ENCODE measurements around the gene TMEM191C.
"Not testable (repeated sequence)": the region's sequence is repeated elsewhere in the genome, so short reads cannot be mapped to it uniquely, and the experiment has no call there.

Gene TMEM191C

GRCh38 chr22:21467337-21468193, at the start of gene TMEM191C:
TMEM191C (plus strand) TSS chr22:21467387; CDS start chr22:21467460, 73 bp downstream.
- DNase-seq (ENCODE audit: low read depth); H3K4me3 ChIP-seq (ENCODE audit: low read depth, low read length): not testable (repeated sequence)

- DNase-seq (ENCODE audit: low read depth), result not testable (repeated sequence)
- H3K4me3 ChIP-seq (ENCODE audit: low read depth, low read length), result peak overlapping the region; percentile 36
Measured at GRCh38 chr22:21417853-21418252, 49.3 kb upstream of the TMEM191C start.

DNA sequence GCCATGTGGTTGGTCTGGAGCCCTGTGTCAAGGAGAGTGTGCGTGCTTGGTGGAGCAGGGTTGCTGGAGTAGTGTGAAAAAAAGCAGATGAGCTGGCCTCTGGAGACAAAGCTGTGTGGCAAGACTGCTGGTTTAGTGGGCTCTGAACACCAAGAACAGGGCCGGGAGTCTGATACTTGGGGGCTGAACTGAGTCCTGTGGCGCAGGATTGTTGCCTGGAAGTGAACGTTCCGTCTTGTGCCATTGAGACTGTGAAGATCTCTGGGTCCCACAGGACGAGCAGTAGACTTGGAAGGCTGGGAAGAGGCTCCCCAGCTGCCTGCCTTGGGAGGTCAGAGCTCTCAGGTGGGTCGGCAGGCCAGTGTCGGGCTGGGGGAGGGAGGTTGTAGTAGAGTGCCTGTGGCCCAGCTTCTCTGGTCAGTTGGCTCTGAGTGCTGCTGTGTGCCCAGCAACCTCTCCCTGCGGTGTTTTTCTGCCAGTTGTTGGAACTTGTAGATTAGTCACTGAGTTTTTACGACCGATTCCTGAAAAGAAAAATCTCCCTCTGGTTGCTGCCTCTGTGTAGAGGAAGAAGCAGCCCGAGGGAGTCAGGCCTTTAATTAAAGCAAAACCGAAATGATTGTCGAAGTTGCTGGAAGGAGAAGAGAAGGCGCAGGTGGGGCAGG, 48.1 kb upstream of the TMEM191C start:
- H3K4me3 ChIP-seq (ENCODE audit: low read depth, low read length); DNase-seq (ENCODE audit: low read depth): not testable (repeated sequence)

DNA sequence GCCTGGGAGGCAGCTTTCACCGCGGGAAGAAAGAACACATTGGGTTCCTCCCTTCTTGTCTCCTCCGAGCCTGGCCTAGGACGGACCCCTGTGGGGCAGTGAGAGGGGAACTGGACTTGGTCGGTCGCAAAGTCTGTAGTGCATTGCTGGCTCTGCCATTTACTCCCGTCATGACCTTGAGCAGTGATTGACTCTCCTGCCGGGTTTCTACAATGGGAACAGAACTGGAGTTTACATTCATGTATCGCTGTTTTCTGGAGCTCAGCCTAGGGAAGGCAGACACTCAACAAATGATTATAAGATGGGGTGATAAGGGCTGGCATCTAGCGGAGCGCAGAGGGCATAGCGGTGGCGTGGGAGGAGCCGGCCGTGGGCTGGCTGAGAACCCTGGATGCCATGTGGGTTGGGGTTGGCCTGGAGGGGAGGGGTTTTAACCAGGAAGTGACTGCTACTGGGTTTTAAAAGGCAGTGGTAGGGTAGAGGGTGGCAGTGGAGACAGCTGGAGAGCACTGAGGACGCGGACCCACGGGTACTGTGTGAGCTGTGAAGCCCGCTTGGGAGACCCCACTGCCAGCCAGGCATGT, 46.9 kb upstream of the TMEM191C start:
- H3K4me3 ChIP-seq (ENCODE audit: low read depth, low read length); DNase-seq (ENCODE audit: low read depth): not testable (repeated sequence)

DNA sequence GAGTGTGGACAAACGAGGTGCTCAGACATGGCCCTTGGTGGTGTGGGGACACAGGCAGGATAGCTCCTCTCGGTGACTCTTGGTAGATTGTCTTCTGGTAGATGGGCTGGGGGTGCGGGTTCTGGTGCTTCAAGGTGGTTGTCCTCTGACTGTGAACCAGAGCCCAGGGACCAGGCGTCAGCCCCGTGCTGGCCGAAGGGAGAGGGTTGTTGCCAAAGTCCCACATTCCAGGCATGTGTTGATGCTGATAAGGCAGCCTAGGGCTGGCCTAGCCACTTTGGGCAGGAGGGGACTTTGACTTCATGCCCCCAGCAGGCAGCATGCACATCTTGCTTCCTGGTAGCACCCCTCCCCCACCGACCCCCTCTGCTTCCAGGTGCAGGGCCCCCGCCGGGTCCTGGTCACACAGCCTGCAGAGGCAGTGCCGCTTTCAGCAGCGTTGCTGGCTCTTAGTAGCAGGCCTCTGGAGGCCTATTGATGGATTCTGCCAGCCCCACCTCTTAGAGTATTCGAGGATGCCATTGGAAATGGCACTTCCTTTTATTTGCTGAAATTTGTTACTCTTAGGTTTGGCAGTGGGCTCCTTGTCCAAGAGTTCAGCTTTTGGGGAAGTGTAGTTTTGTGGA, 43.0 kb upstream of the TMEM191C start:
- DNase-seq (ENCODE audit: low read depth); H3K4me3 ChIP-seq (ENCODE audit: low read depth, low read length): not testable (repeated sequence)

DNA sequence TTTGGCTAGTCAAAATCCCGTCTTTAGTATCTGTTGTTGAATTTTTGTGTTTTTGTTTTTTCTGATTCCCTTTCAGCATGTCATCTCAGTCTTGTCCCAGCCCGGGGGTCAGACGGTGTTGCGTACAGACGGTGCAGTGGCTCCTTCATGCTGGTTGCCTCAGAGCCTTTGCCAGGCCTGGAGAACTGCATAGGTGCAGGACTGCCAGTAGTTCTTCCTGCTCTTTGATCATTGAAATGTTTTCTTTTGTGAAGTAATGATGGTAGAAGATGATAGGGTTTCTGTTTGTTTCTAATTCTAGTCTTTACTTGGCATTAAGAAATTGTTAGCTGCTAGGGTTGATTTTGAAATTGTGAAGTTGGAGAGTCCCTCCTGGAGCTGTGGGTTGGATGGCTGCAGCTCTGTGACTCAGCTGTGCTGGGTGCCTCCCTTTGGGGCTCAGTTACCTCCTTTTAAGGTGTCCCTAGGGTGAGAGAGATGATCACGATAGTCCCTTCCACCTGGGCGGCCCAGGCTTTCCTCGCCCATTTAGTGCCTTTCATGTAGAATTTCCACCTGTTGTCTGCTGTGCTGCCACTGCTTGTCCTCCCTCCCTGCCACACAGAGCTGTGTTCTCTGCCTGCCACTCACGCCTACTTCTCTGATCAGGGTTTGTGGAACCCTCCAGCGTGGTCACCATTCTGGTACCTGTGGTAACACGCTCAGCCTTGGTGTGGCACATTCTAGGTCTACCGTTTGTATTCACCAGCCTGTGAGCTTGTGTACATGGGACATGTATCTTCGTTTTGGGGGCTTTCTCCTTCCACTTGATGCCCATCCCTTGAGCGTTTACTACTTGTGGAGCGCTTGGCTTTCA, 32.6 kb upstream of the TMEM191C start:
- not testable (repeated sequence) for H3K4me3 ChIP-seq (ENCODE audit: low read depth, low read length); DNase-seq (ENCODE audit: low read depth)

GRCh38 chr22:21435998-21436810, 31.0 kb upstream of the TMEM191C start:
- DNase-seq (ENCODE audit: low read depth); H3K4me3 ChIP-seq (ENCODE audit: low read depth, low read length): not testable (repeated sequence)

DNA sequence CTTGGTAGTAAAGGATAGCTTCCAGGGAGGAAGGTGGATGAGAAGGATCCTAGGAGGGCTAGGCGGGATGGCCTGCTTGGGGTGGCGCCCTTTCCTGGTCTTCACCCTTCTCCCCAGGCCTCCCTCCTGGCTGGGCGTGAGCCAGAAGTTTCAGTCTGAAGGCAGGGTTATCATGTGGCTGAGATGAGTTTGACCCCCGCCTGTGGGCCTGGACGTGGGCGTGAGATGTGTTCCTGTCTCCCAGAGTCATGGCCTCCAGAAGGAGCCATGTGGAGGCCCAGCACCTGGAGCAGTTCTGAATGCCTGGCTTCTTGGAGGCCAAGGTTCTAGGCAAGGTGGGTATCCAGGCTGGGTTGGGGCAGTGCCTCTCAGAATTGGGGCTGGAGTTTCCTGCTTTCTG, 29.2 kb upstream of the TMEM191C start:
- DNase-seq (ENCODE audit: low read depth); H3K4me3 ChIP-seq (ENCODE audit: low read depth, low read length): not testable (repeated sequence)

DNA sequence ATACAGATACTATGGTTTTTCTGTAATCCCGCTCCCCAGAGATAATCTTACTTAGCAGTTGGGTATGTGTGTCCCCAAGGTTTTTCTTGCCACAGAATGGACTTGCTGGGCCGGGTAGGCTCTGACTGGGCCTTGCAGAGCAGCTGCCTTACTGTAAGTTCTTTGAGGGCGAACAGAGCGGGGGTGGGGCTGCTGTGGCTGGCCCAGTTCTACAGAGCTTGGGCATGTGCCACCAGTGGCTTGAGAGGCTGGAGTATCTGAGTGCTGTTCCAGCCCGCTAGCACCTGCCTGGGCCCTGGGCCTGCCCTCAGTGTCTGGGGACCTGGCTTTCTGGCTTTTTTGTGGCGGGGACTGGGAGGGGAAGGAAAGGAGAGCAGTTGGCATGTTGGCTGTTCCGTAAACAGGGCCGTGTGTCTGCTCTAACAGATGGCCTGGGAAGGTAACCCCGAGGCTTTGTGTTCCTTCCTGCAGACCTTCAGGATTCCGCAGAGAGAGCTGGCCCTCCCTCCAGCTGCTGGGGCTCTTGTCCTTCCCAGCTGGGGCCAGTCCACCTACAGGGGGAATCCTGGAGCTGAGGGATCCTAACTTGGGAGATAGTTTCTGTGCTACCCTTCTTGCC, 27.1 kb upstream of the TMEM191C start:
- not testable (repeated sequence) for H3K4me3 ChIP-seq (ENCODE audit: low read depth, low read length); DNase-seq (ENCODE audit: low read depth)

GRCh38 chr22:21440676-21441075, 26.5 kb upstream of the TMEM191C start:
- not testable (repeated sequence) for DNase-seq (ENCODE audit: low read depth); H3K4me3 ChIP-seq (ENCODE audit: low read depth, low read length)

DNA sequence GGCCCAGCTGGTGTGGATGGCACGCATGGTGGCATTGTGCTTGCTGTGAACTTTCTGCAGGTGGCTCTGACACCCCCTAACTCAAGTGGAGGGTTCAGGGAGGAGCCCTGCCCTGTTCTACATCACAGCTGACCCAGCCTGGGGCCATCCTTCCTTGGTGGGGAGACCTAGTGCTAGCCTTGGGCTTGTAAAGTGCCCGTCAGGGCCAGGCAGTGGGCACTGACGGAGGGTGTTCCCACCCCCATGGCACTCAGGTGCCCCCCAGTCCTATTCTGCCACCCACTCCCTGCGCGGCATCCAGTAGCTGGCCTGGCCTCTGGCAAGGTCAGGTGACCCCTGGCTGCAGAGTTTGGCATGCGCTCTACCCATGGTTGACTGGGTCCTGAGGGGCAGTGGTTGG, 26.0 kb upstream of the TMEM191C start:
- H3K4me3 ChIP-seq (ENCODE audit: low read depth, low read length); DNase-seq (ENCODE audit: low read depth): not testable (repeated sequence)

DNA sequence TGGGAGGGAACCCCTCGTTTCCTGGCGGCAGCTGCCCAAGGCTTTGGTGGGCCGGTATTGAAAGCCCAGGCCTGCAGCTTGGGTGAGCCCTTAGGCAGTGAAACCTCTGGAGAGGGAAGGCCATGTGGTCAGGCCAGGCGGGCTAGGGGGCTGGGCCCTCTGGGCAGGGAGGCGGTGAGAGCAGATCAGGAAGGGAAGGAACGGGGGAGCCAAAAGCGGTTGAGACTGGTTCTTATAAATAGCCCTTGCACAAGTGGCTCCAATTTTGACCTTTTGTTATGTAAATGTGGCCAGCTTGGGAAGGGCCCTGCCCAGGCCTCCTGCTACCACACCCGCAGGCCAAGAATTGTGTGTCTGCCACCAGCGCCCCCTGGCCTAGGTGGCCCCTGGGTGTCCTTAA, 25.1 kb upstream of the TMEM191C start:
- not testable (repeated sequence) for H3K4me3 ChIP-seq (ENCODE audit: low read depth, low read length); DNase-seq (ENCODE audit: low read depth)

DNA sequence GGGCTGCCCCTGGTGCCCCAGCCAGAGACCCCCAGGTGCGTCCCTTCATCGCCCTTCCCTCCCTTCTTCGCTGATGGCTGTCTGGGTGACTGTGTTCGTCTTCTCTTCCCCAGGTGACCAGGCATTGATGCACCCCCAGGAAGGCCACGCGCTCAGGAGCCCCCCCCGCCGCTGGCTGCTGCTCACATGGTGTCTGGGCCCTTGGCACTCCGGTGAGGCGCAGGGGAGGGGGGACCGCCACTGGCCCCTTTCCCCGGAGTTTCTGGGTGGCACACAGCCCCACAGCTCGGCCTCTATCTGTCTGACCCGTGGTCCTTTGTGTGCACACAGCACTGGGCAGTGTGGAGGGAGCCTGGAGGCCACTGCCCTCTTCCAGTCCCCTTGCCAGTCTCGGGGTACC, 24.5 kb upstream of the TMEM191C start:
- DNase-seq (ENCODE audit: low read depth); H3K4me3 ChIP-seq (ENCODE audit: low read depth, low read length): not testable (repeated sequence)

All from NB4 (cell line).